Glomerular endothelial cell (primary cell): ENCODE results near the gene CSNK1E. TPM values are rescaled to one million over a fixed set of nuclear protein-coding genes. Genes with fewer than 3 reads are reported as not detected.

ENCODE experiments used
- DNase-seq: peaks from one replicate; pipeline ENCODE4 v3.0.0-alpha.2; 2011; ENCODE audit warnings: low read depth, low spot score; ENCODE audit errors: extremely low read depth
- total RNA-seq: library from RNA; depleted of rRNA; stranded (reverse); fragments of >200 nt; gene quantifications from 2 replicates; pipeline ENCODE4 v1.2.3, GENCODE V29; 2015

CSNK1E gene
- total RNA-seq, 1 donor from 2014 or later: 187 TPM

DNA sequence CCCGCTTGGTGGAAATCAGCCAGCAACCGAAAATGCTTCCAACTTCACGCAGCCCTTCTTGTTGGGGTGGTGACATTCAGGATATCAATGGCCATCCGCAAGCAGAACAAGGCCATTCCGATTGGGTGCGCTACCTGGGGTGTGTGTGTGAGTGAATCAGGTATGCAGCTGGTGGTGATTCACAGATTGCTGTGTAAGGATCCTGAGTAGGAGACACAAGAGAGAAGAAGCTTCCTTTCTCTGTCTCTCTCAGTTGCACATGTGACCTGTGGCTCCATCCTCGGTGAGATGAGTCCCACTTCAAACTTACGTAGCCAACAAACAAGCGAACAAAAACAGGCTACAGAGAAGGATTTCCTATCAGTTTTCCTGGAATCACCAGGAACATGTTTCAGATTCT is 34.8 kb downstream of the CSNK1E start:
- no peak for DNase-seq

DNA sequence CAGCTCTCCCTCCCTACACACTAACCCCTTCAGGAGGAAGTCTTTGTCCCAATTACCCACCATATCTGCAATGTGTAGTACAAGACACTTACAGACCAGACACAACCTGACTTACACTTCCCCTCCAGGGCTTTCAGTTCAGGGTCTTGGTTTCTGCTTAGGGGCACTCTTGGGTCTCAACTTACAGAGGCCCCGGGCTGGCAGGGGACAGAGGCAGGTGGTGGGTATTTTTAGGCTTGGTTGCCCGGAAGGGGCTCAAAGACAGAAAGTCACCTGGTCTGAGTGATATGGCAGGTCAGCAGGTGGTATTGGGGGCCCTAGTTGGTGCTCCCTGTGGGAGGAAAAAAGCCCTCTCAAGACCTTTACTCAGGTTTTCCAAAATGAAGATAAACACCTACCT is 41.1 kb downstream of the CSNK1E start:
- DNase-seq: no peak

DNA sequence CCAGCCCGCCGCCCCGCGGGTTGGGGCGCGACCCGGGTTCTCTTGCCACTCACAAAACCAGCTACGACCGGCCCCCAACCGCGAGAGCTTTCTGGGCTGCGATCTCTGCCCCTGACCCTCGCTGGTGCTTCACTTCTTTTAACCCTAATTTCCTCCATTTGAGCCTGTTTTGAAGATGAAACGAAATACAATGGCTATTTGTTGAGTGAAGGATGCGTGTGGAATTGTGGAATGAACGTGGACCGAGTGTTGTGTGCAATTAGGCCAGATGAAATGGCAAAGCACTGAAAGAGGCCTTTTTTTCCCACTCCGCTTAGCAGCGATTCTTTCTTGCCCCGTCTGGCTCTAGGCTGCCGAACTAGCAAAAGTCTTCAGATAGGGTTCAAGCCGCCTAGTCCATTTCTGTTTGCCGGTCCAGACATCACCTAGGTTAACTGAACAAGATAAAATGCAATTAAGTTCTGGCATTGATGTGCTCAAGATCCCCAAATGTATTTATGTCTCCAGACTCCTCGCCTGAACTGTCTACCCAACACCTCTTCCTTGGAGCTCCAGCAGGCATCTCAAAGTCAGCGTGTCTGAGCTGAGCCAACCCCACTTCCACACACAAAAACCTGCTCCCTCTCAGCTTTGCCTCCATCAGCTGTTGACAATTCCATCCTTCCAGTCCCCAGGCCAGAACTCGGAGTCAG is 44.0 kb downstream of the CSNK1E start:
- no peak for DNase-seq

DNA sequence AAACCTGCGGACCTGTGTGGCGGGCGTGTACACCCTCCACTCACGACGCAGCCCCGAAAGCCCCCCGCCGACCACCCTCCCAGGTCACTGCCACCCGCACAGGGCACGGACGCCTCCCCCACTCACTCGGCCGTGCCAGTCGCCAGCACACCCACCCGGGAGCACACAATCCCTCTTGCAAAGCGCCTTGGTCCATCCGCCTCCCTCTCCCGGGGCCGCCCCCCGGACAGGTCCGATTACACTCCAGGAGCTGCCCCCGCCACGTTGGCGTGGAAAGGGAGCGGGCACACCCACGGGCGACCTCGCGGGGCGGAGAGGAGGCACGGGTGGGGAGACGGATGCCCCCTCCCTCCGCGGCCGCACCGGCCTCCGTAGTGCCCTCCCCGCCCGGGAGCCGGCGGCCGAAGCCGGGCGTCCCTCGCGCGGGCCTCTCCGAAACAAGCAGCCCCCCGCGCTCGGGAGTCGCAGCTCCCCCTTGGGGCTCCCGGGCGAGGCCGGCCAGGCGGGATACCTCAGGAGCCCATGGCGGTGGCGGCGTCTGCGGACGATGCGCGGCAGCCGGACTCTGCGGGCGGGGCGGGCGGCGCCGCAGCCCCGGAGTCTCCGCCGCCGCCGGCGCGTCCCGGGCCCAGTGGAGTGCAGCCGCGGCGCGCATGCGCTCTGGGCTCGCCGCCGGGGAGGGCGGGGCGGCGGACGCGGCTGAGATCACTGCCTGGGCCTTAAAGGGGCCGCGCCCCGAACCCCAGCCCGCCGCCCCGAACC is 44.7 kb downstream of the CSNK1E start, which contains the start of gene TMEM184B:
Gene TMEM184B (minus strand): TSS at position 638 of the 762 bp plus-strand sequence. CDS start 25,049 bp downstream, outside the sequence.
- no peak for DNase-seq

DNA sequence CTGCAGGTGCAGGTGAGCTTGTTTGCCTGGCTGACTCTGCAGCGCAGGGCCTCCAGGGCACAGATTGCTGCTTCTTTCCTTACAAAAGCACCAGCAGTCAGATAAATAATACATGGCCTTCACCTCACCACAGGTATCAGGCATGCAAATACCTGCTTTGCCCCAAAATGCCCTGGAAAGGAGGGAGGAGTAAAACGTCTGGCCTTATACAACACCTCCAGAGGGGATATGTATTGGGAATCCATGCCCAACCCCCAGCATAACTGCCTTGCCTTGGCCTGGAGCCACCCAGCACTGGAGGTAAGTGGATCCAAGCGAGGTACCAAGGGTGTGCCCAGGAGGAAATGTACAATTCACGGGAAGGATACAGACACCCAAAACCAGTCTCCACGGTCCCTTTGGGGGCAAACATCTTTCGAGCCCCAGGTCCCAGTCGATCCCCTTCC is 45.3 kb downstream of the CSNK1E start:
- no peak for DNase-seq

DNA sequence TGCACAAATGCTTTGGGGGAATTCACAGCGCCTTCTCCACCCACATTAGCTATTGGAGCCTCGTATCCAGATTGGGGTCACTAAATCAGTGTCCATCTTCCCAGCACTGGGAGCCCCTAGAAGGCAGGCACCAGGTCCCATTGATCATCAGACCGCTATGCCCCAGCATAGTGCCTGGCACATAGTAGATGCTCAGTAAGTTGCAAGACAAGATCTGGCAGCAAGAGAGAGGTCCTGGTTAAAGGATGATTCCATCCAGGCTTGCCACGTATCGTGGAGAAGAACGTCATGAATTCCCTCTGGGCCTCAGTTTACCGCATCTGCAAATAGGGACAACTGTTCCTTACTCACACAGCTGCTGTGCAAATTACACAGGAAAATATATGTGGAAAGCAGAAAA is 46.1 kb downstream of the CSNK1E start:
- DNase-seq: no peak

DNA sequence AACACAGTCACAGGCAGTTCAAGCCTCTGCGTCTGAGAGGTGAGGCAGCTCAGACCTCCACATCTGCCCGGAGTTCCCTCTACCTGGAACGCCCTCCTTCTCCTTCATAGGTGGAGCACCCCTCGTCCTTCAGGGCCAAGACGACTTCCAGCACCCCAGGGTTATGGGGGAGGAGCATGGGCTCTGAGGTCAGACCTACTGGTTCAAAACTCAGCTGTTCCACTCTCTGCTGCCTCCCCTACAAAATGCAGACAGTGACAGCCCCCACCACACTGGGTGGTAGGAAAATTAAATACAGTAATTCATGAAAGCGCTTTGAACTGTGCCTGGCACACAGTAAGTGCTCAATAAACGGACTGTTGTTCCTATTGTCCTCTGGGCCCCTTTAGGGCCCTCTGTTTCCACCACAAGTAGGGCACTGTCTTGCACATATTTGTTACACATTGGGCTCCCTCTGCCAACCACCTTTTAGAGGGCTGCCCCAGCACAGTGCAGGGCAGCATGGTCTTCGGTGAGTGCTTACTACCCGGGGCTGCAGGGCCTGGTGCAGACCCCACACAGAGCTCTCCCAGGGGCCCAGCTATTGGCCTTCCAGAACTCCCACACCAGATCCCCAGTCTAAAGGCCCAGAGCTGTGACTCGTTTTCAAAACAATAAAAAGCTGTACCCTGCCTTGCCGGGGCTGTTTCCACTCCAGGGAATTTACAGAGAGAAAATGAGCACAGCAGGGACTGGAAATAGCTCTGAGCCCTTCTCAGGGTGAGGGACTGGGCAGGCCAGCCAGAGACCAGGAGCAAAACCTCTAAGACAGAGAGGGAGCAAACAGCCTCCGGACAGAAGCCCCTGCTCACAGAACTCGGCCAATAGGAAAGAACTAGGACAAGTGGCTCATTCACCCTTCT is 46.9 kb downstream of the CSNK1E start:
- no peak for DNase-seq

DNA sequence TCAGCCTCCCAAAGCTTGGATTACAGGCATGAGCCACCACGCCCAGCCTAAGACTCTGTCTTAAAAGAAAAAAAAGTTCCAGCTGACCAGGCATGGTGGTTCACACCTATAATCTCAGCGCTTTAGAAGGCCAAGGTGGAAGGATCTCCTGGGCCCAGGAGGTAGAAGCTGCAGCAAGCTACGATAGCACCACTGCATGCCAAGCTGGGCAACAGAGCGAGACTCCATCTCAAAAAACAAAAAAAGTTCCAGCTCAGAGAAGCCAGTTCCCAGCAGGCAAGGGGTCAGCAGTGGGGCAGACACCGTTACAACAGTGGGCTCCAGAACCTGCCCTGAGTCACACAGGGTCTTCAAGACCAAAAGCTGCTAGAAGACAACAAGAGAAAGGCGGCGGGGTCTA is 47.8 kb downstream of the CSNK1E start:
- DNase-seq: no peak

DNA sequence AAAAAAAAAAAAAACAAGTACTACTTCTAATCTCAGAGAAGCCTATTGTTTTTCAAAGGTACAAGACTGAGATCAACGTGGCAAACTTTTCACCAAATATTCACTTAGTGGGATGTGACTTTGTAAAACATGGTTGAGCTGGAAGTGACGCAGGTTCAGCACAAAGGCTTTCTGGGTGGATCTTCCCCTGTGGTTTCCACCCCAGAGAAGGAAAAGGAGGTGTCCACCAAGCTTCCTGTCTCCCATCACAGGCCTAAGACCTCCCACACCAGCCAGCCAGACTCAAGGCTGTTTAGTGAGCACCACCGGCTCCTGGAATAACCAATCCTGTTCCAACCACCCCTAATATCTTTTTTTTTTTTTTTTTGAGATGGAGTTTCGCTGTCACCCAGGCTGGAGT is 50.1 kb downstream of the CSNK1E start:
- DNase-seq: no peak

DNA sequence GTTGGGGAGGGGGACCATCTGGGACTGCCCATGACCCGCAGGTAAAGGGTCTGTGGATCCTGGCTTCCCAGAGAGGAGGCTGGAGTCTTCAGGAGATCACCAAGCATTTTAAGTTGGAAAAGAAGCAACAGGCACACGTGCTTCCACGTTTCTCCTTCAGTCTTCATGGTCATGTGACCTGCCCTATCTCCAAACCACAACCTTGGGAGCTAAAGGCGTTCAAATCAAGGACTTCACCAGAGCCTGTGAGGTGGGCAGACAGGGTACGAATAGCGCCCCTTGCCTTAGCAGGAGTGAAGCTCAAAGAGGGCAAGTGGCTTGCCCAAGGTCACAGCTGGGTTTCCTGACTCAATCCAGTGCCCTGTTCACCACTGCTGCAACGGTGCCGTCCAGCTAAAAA is 51.1 kb downstream of the CSNK1E start:
- DNase-seq: no peak

DNA sequence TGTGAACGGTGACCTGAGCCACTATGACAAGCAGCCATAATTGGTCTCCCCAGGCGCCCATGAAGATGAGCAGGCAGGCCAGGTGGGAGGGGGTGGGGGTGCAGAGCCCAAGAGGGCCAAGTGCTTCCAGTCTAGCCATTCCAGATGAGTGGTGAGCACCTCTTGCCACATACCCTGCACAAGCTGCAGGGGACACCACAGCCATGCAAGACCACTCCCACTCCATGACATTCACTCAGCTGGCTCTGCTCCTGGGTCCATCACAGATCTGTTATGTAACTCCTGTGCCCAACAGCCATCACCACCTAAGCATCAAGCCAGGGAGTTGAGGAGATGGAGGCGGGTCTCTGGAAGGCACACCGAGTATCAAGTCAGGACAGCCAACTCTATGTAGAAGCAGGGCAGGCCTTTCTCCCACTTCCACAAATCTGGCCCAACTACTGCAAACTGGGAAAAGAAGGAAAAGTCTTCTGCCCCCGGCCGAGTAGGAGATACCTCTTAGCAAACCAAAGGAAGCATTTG is 52.9 kb downstream of the CSNK1E start:
- DNase-seq: no peak

DNA sequence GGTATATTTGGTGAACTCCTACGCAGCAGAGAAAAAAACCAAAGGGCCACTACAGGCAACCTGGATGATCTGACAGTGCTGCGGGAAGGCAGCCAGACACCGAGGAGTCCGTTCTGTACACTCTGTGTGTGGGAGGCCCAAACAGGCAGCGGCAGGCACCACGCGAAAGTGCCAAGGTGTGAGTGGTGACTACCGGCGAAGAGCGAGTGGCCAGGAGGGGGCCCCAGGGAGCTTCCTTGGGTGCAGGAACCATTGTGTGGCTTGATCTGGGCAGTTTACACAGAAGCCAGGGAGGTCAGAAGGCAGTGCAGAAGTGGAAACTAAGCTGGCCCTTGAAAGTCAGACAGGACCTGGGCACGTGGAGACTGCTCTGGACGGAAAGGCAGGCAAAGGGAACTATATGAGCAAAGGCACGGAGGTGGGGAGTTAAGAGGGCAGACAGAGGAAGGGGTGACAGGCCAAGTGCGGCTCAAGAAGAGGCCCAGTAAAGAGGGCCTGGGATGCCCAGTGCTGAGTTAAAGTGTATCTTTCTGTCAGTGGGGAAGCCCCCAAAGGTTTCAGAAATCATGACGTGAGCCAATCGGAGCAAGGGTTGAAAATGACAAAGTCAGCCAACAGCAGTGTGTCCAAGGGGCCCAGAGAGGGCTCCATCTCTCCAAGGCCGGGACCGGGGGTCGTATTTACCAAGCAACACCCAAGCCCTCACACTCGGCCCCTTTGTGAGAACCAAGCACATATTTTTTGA is 55.0 kb downstream of the CSNK1E start:
- DNase-seq: no peak

DNA sequence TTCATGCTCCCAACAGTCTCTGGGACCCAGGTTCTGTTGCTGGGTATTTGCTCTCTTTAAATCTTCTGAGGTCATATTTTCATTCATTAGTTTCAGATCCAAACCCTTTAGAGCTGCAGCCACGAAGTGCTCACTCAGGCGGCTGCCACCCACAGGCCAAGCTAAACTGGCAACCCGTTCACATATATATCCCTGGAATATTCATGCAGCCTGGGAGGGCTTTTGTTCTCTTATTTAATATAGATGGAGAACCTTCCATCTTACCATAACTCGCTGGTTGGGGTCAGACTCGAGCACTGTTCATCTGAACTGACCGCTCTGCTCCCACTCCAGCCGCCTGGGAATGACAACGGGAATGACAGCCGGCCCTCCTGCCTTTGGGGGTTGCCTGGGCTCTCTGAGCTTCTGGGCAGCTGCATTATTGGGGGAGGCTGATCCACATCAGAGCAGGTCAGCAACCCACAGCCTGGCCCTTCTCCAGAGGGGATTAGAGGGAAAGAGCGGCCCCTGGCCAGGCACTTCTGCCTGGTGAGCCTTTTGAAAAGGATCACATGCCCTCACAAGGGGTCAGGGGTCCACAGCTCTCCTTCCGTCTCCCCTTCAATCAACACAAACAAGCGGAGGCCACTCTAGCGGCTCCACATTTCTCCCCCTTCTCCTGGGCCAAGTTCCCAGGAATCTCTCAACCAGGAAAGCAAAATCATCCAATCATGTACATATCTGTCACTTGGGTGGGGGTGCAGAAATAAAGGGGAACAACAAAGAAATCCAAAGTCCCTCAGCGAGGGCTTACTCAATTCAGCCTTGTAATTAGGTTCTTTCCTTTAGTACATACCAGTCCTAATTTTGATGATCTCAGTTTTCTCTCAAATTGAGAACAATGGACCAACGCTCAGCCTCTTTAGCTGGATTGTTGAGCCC is 56.2 kb downstream of the CSNK1E start:
- no peak for DNase-seq

DNA sequence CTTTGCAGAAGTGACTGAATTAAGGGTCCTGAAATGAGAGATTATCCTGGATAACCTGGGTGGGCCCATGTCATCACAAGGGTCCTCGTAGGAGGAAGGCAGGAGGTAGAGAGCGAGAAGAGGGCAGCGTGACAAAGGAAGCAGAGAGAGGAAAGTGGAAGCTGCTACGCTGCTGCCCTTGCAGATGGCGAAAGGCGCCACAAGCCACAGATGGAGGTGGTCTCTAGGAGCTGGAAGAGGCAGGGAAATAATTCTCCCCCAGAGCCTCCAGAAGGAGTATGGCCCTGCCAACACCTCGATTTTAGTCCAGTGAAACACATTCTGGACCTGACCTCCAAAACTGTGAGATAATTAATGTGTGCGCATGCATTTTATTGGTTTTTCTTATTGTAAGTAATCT is 57.9 kb downstream of the CSNK1E start:
- DNase-seq: no peak

DNA sequence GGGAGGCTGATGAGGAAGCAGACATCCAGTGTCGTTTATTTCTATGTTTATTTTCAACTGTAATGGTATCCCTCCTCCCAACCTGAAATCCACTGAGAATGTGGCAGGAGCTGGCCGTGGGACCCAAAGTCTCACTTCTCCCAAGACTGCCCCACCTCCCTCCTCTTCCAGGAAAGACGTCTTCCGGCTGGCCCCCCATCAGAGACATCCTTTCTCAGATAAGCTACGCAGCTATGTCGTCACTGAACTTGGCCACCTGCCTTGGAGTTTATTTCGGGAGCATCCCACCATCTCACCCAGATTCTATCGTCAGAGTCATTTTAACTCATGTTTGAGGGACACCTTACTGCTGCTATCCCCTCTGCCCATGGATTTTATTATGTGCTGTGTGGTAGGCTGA is 58.3 kb downstream of the CSNK1E start:
- DNase-seq: no peak

DNA sequence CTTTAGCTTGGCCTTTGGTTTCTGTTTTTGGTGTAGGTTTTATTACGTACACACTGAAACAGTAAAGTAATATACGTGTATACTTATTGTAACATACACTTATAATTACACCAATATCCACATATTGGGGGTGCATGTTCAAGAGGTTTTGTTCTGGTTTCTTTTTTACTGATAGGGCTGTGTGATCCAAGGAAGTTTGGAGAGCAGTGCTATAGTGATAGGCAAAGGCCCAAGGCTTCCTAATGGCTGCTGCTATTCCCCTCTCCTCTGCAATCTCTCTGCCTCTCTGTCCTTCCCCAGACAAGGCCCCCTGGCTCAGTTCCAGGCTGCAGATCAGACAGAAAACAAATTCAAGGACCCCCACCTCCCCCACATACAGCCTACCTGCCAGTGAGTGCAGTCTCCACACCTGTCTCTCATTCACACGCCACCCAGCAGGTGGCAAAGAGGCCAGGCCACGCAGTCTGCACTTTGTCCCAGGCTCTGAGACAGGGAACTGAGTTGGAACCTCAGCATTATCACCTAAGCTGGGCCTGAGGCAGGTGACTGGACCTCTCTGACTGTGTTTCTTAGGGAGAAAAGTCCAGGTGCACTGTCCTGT is 59.5 kb downstream of the CSNK1E start:
- DNase-seq: no peak

DNA sequence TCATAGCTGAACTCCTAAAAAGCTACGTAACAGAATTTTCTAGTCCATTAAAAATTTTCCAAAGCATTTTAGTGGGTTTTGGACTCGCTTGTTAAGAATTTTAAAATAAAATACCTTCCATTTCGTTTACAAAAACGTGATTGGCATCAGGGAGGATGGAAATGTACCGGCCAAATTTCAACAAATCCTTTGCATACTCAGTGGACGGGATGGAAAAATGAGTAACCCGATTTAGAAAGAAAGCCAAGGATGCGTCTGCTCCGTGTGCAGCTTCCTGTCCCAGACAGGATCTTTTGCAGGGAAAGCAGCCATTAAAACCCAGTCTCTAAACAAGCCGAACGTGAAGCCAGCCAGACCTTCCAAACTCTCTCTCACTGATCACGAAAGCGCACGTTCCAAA is 60.1 kb downstream of the CSNK1E start:
- no peak for DNase-seq

DNA sequence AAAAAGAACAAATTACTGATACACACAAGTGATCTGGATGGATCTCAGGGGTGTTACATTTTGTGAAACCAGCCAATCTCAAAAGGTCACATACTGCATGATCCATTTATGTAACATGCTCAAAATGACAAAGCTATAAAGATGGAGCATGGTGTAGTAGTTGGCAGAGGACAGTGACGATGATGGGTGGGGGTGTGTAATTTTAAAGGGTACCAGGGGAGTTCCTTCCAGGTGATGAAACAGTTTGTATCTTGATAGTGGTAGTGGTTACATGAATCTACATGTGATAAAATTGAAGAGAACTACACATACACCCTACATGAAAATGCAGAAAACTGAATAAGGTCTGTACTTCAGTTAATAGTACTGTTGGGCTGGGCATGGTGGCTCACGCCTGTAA is 61.5 kb downstream of the CSNK1E start:
- DNase-seq: no peak

DNA sequence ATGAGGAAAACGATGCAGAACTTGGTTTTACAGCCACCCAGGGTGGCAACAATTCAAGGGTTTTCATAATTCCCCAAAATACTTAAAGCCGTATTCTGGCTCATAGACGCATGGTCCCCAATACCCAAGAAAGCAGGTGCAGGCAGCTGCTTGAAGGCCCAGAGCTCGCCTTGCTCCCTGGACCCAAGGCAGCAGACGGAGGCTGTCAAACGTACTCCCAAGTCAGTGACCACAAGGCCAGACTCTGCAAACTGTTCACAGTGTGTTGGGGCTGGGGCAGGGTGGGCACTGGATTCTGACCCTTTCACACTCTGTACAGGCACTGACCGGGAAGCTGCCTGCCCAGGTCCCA is 65.9 kb downstream of the CSNK1E start:
- no peak for DNase-seq
